ENCODE data around the gene USP19.

The USP19 gene

DNA sequence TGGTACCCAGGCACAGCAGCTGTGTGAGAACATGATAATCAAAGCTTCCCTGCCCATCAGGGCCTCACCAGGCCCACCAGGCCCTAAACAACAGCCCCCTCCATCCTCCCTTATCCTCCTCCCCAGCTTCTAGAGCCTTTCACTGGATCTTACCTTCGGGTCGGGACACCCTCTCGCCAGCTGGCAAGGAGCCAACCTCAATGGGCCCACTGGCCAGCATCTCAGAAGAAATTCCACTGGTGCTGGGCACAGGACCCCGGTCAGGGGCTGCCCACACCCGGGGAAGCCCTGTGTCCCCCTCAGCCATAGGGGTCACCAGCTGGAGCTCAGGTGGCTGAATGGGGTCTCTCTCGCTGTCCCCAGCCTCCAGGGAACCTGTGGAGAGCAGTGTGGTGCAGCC is 9.3 kb downstream of the USP19 start:
- Mint-ChIP-seq H3K9me3 (no peaks in the 10 kb centered on the region), H3K27me3 (ENCODE audit: low read depth) (no peaks in the 10 kb centered on the region), H3K4me1 (no peaks in the 10 kb centered on the region), H3K36me3 (ENCODE audit: low read depth) (peaks cover 45% of the 10 kb centered on the region), H3K27ac (no peak overlapping the region), H3K4me3 (no peak overlapping the region)
- TF ChIP-seq CTCF (IDR thresholded peaks at IDR 0.05; ENCODE audit: unreplicated experiment in 3 of 3), result no peak

- no peak overlapping the region for H3K4me3 Mint-ChIP-seq
- H3K27ac Mint-ChIP-seq, result no peak overlapping the region
- H3K4me1 Mint-ChIP-seq, result peaks cover 2% of the 10 kb centered on the region
- no peaks in the 10 kb centered on the region for H3K9me3 Mint-ChIP-seq
- H3K27me3 Mint-ChIP-seq (ENCODE audit: low read depth), result no peaks in the 10 kb centered on the region
- no peak for TF ChIP-seq CTCF (IDR thresholded peaks at IDR 0.05; ENCODE audit: unreplicated experiment in 3 of 3)
- peaks cover 40% of the 10 kb centered on the region for H3K36me3 Mint-ChIP-seq (ENCODE audit: low read depth)
Measured at GRCh38 chr3:49110780-49111179, 9.8 kb downstream of the USP19 start.

- Mint-ChIP-seq H3K4me3 (no peak overlapping the region), H3K36me3 (ENCODE audit: low read depth) (peaks cover 27% of the 10 kb centered on the region), H3K9me3 (no peaks in the 10 kb centered on the region), H3K4me1 (peaks cover 15% of the 10 kb centered on the region), H3K27ac (no peak overlapping the region), H3K27me3 (ENCODE audit: low read depth) (no peaks in the 10 kb centered on the region)
- TF ChIP-seq CTCF (IDR thresholded peaks at IDR 0.05; ENCODE audit: unreplicated experiment in 3 of 3), result no peak
Measured at GRCh38 chr3:49108346-49108745, 12.3 kb downstream of the USP19 start.

- Mint-ChIP-seq H3K36me3 (ENCODE audit: low read depth) (peaks cover 40% of the 10 kb centered on the region), H3K4me1 (peaks cover 15% of the 10 kb centered on the region), H3K27ac (peak within 1 kb of the TSS; percentile 93 to 96 (median 94)), H3K4me3 (peak within 1 kb of the TSS; percentile 94 to 99 (median 95)), H3K27me3 (ENCODE audit: low read depth) (no peaks in the 10 kb centered on the region), H3K9me3 (no peaks in the 10 kb centered on the region)
- TF ChIP-seq CTCF (IDR thresholded peaks at IDR 0.05; ENCODE audit: unreplicated experiment in 3 of 3), result no peak
Measured at GRCh38 chr3:49104427-49105291, 16.0 kb downstream of the USP19 start, which contains the start of gene QARS1. Gene QARS1, minus strand, starts transcription at chr3:49104757. Its CDS starts 24 bp downstream, at chr3:49104733.

- Mint-ChIP-seq H3K4me1 (peaks cover 15% of the 10 kb centered on the region), H3K27ac (peak overlapping the region; percentile 93 to 96 (median 94)), H3K27me3 (ENCODE audit: low read depth) (no peaks in the 10 kb centered on the region), H3K9me3 (no peaks in the 10 kb centered on the region), H3K36me3 (ENCODE audit: low read depth) (peaks cover 41% of the 10 kb centered on the region), H3K4me3 (peak overlapping the region; percentile 94 to 99 (median 95))
- TF ChIP-seq CTCF (IDR thresholded peaks at IDR 0.05; ENCODE audit: unreplicated experiment in 3 of 3), result no peak
Measured at GRCh38 chr3:49104052-49104426, 16.6 kb downstream of the USP19 start.
